Kasumi-1 (cell line): Measurements from ENCODE around the gene NUCKS1.
A peak's percentile ranks its signal among the peaks of the same experiment; 100 is the strongest.

ENCODE experiments used
- DNase-seq, 2 experiments: peaks; one replicate each; lab custom pipeline; 2025; lab: John Stamatoyannopoulos, UW

The NUCKS1 gene, protein sequence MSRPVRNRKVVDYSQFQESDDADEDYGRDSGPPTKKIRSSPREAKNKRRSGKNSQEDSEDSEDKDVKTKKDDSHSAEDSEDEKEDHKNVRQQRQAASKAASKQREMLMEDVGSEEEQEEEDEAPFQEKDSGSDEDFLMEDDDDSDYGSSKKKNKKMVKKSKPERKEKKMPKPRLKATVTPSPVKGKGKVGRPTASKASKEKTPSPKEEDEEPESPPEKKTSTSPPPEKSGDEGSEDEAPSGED

DNA sequence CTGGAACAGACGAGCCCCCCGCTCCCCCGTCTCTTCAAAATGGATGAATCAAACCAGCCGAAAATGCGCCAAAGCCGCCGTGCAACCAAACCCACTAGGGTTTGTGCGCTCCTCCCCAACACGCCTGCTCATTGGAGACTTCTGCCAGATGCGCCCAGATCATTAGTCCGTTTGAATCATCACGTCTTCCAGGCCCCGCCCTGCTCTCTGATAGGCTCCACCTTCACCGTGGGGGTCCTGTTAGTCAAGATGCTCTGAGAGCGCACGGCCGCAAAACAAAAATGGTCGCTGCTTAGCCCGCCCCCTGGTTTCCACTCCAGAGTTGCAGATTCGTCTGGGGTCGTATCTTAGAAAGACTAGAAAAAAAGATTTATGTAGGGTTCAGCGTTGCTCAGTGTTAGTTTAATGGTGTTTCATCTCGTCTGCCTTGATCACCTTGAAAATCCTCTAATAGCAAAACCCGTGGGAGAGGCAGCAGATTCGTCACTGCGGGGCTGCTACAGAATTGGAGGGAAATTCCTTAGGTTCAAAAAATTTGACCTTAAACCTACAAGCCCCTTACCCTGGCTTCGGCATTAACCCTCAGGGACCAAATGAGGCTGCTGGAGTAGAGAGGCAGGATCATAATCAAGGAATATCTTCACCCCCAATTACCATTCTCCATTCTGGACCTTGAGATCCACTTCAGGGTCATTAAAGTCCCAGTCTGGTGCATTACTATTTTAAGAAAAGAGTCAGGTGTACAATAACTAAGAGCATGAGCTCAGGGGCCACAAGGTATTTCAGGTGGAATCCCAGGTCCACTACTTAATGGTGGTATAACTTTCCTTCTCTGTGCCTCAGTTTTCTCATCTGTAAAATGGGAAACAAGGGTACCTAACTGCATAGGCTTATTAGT is at the start of gene NUCKS1:
NUCKS1 (minus strand) TSS at position 45 of the 898 bp plus-strand sequence. CDS start 209 bp downstream, outside the sequence.
- peak; percentile 98 to 99 for DNase-seq

- no peak for DNase-seq
Observed at GRCh38 chr1:205798577-205798976, 48.6 kb upstream of the NUCKS1 start.

DNA sequence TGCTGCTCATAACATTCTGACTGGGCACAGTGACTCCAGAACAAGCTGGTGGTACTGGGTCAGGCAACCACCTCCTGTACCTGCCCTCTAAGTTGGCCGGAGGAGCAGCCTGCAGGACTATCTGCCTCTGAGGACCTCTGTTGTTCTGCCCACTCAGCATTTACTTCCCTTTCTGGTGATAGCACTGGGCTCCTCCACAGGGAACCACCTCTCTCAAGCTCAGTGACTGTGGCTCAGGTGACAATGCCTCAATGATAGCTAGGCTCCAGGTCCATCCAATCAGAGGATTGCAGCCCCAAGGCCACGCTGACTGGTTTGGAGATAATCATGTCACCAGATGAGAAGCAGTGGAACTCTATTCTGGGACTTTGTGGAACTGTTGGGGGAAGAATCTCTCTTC is 47.2 kb upstream of the NUCKS1 start:
- DNase-seq: no peak

DNA sequence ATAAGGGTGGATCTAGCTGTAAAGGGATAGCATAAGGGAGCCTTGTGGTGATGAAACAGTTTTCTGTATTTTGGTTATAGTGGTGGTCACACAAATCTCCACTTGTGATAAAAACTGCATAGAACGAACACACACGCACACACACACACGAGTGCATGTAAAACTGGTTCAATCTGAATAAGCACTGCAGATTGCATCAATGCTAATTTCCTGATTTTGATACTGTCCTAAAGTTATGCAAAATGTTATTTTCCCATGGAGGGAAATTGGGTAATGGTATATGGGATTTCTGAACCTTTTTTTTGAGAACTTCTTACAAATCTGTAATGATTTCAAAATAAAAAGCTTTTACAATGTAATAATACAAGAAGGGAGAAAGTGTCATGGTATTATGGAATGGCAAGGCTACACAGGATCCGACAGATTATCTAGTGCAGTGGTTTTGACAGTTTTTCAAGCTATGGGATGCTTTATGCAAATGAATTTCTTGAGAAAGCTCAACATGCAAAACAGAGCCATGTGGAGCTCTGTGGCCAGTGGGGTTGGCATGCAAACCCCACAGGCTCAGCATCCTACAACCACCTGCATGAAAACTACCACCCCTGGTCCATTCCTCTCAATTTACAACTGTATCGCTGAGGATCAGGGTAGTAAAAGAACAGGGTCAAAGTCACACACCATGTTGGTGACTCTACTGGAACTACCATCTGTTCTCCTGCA is 44.2 kb upstream of the NUCKS1 start:
- no peak for DNase-seq

- no peak for DNase-seq
Observed at GRCh38 chr1:205792961-205793673, 43.1 kb upstream of the NUCKS1 start.

- no peak for DNase-seq
Observed at GRCh38 chr1:205792481-205792881, 42.5 kb upstream of the NUCKS1 start.

GRCh38 chr1:205791568-205792180 is 41.7 kb upstream of the NUCKS1 start:
- DNase-seq: peak; percentile 72 to 87

DNA sequence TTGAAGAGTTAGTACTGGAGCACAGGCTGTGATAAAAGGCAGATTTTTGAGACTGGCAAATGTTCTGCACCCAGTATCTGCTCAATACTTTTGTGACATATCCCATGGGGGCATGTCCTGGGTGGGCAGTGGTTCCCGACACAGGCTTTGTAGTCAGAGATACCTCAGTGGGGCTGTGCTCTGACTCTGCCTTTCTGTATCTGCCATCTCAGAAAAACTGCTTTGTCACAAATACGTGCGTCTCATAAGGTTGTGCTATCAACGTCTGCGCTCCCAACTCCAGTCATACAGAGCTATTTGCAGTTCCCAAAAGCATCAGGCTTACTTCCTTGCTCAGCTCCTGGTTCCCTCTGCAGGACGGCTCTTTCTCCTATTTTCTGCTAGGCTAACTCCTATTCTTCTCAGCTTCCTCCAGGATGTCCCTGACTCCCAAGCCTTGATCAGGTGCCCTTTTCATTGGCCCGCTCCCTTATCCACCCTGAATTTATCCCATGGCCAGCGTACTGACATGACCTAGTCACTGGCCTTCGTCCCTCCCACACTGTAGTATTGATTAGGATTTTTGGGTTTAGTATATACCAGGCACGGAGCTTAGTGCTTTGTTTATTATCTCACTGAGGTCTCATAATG is 37.4 kb upstream of the NUCKS1 start:
- DNase-seq: no peak

GRCh38 chr1:205786601-205787000 is 36.6 kb upstream of the NUCKS1 start:
- no peak for DNase-seq

DNA sequence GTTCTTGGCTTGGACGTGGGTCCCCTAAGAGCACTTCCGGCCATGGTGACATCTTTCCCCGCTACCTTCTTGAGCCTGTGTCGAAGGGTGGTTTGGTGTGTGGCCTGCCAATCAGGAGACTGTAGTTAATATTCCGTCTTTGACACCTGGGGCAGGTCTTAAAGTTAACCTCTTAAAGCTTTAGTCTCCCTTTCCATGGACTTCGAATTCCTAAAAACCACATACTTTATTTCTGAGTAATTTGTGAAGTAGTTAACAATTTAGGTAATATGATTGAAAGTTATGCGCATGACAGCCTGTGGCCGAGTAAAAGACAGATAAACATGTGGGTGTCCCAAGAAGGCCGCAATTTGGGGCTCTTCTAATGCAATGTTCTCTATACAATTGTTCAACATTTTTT is 35.5 kb upstream of the NUCKS1 start:
- no peak for DNase-seq

- no peak for DNase-seq
Observed at GRCh38 chr1:205783904-205784303, 33.9 kb upstream of the NUCKS1 start.

GRCh38 chr1:205783433-205783795 is 33.4 kb upstream of the NUCKS1 start:
- no peak for DNase-seq

DNA sequence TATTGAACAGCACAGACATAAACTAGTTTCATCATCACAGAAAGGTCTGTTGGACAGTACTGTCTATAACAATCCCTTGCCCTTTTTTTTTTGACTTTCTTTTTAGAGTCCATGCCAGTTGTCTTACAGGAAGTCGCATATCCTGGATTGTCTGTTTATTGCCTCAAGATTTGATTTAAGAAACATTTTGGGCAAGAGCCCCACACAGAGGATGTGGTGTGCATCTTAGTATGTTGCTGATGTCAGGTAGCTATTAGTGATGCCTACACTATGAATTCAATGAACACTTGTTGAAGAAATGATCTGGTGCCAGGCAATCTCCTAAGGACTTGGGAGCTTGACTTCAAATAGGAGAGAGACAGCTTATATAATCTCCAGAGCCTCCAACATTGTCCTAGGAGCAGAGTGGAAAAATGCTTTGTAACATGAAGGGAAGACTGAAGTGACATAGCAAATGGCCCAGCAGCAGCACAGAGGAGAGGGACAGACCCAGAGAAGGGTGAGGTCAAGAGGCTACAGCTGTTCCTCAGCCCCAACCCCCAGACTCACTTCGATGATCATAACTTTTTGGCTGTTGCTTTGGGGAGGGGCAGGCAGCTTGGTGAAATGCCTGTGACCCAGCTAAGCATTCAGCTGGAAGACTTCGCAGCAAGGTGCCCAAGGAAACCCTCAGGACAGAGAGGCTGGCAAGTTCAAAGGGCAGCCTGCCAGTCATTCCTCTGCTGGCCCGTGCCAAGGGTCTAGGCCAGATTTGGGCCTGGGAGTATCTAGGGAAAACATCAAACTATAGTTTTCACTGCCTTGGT is 32.8 kb upstream of the NUCKS1 start:
- DNase-seq: no peak

DNA sequence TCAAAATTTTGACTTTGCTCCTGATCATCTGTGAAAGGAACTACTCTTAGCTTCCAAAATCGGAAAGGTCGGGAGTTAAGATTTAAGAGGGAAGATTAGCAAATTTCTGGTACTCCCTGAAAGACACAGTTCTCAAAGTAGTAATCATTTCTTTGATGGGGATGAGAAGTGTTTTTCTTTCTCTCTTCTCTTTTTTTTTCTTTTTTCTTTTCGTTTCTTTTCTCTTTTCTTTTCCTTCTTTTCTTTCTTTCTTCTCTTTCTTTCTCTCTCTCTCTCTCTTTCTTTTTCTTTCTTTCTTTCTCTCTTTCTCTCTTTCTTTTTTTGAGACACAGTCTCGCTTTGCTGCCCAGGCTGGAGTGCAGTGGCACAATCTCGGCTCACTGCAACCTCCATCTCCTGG is 30.4 kb upstream of the NUCKS1 start:
- DNase-seq: no peak

- DNase-seq: peak; percentile 87 to 94
Observed at GRCh38 chr1:205777994-205778393, 28.0 kb upstream of the NUCKS1 start.

- no peak for DNase-seq
Observed at GRCh38 chr1:205775717-205776056, 25.7 kb upstream of the NUCKS1 start.

DNA sequence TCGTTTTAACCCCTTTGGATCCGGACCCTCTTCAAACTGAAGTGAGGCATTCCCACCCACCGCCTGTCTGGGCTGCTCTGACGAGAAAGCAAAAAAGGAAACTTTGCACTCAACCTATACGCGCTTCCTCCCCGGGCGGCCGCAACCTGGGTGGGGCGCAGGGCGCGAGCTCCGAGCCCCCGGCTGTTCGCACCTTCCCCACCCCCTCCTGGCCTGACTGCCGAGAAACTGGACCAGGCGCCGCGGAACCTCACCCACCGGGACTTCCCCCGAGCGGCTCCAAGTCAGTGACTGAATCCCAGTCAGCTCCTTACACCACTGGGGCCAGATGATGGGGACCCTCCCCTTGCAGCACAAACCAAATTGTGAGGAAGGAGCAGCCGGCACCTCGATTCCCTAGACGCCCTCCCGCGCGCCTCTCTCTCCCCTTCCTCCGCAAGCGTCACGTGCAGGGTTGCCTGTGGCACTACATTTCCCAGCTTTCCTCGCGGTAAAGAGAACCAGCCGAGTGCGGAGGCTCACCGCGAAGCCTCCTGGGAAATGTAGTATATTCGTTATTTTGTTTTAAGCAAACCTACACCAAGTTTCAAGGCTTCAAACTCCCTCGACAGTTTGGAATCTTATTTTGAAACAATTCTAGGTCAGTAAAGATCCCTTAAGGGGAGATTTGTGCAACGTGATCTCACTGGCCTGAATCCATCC is 25.2 kb upstream of the NUCKS1 start, which contains the start of gene RAB29:
RAB29 (minus strand) TSS at position 468 of the 702 bp plus-strand sequence. CDS start 526 bp downstream, outside the sequence.
- peak; percentile 91 to 95 for DNase-seq

- DNase-seq: peak; percentile 16 to 23
Observed at GRCh38 chr1:205774198-205775014, 24.4 kb upstream of the NUCKS1 start.

GRCh38 chr1:205772607-205773032 is 22.6 kb upstream of the NUCKS1 start:
- DNase-seq: no peak
